ENCODE results near the gene GAD1.

GRCh38 chr2:170878505-170878904 lies 61.8 kb downstream of the GAD1 start:
- TF ChIP-seq, protein P1, sequence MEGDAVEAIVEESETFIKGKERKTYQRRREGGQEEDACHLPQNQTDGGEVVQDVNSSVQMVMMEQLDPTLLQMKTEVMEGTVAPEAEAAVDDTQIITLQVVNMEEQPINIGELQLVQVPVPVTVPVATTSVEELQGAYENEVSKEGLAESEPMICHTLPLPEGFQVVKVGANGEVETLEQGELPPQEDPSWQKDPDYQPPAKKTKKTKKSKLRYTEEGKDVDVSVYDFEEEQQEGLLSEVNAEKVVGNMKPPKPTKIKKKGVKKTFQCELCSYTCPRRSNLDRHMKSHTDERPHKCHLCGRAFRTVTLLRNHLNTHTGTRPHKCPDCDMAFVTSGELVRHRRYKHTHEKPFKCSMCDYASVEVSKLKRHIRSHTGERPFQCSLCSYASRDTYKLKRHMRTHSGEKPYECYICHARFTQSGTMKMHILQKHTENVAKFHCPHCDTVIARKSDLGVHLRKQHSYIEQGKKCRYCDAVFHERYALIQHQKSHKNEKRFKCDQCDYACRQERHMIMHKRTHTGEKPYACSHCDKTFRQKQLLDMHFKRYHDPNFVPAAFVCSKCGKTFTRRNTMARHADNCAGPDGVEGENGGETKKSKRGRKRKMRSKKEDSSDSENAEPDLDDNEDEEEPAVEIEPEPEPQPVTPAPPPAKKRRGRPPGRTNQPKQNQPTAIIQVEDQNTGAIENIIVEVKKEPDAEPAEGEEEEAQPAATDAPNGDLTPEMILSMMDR (IDR thresholded peaks at IDR 0.05), result no peak
- no peak for TF ChIP-seq POLR2A (IDR thresholded peaks at IDR 0.05)

Measured in testis (tissue), 2 donors.